Stimulated activated CD4-positive, alpha-beta T cell treated with anti-CD3 and anti-CD28 coated beads, Interleukin-2, amount 100 ng/mL, for 4 hours (primary cell): Measurements from ENCODE around the gene FRMD4A.
"Not testable (repeated sequence)": the region's sequence is repeated elsewhere in the genome, so short reads cannot be mapped to it uniquely, and the experiment has no call there.

Experiments used
- DNase-seq: peaks from one replicate; pipeline ENCODE4 v3.0.0-alpha.2; 2020; ENCODE audit warnings: low read depth

FRMD4A gene

DNA sequence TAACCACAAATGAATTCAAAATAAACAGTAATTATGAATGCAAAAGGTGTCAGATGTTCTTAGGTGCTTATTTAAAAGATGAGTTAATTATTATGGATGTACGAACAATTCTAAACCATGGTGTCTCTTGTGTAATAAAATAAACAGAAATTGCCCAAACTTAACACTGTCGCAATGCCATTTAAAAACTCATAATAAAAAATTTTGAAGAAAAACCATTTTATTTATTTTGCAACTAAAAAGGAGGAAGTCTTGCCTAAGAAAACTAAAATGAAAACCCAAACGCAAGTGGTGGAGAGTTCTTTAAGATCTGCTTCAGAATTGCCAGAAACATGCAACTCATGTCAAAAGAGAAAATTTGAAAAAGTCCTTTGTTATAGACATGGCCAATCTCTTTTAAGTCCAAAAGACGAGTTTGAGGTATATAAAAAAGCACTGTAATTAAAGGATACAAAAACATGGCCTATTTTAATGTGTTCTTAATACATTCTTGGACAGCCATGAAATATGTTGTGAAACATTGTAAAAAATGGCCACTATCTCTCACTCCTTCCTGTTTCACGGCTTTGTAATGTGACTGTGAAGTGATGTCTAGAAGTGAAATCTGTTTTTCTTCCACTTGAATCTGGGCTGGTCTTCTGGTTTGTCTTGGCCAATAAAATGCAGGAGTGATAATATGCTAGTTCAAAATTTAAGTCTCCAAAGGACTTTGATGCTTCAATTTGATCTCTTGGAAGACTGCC is 421.0 kb downstream of the FRMD4A start:
- DNase-seq = no peak

GRCh38 chr10:13908475-13908874 is 422.2 kb downstream of the FRMD4A start:
- DNase-seq = no peak

DNA sequence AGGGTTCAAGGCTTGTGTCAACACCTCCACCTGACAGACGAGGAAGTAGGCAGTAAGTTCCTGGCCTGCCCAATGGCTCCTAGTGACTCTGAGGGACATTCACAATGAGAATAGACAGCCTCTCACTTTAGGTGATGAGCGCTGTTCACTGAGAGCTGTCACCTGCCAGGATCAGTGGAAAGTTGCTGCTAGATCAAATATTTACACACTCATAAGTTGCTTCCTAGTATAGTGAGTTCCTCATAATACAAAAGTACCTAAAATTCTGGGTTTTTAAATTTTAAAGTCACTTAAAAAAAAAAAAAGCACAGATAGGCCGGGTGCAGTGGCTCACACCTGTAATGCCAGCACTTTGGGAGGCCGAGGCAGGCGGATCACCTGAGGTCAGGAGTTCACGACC is 423.2 kb downstream of the FRMD4A start:
- no peak for DNase-seq

DNA sequence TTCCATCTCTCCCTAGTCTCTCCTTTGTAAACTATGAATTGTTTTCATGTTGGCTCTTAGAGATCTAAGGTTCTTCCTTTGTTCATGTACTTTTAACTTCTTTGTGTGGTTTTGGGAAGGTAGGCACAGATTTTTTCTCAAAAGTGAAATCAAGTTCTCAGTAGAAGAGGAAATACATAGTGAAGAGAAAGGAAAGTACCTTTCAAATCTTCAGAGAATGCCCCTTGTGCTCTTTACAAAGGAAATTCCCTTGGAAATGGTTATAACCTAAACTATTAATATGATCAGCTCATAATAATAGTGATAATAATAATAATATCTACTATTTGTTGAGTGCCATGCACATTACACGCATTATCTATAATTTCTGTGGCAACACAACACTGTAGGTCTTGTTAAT is 425.4 kb downstream of the FRMD4A start:
- no peak for DNase-seq

DNA sequence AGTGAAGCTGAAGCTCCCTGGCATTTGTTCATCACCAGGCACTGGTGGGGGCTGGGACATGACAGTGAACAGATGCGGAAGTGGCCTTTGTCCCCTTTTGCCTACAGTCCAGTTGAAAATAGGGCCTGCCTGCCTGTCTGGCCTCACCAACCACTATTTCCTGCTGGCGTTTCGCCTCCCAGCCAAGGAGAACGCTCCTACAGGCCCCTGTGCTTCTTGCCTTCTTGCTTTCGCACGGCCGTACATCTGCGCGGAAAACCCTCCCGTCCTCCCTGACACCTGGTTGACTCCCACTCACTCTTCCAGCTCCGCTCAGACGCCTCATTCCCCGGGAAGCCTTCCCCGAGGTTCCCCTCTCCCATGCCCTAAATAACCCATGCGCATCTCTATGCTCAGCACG is 426.7 kb downstream of the FRMD4A start:
- no peak for DNase-seq

- DNase-seq = no peak
Observed at GRCh38 chr10:13902868-13903587, 427.7 kb downstream of the FRMD4A start.

GRCh38 chr10:13899941-13900340 is 430.8 kb downstream of the FRMD4A start:
- no peak for DNase-seq

GRCh38 chr10:13896146-13896545 is 434.6 kb downstream of the FRMD4A start:
- DNase-seq = not testable (repeated sequence)

- DNase-seq = no peak
Observed at GRCh38 chr10:13894412-13895093, 436.2 kb downstream of the FRMD4A start.

- no peak for DNase-seq
Observed at GRCh38 chr10:13893926-13894325, 436.8 kb downstream of the FRMD4A start.

DNA sequence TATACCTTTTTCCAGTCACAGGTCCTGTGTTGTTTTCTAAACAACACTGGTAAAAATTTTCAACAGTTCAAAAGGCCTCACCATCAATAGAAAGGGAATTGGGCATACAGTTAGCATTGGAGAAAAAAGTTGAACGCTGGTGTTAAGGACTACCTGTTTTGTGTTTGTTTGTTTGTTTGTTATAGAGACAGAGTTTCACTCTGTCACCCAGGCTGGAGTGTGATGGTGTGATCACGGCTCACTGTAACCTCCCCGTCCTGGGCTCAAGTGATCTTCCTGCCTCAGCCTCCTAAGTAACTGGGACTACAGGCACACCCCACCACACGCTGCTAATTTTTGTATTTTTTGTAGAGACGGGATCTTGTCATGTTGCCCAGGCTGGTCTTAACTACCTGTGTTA is 437.9 kb downstream of the FRMD4A start:
- DNase-seq = no peak

- no peak for DNase-seq
Observed at GRCh38 chr10:13892001-13892491, 438.7 kb downstream of the FRMD4A start.

- no peak for DNase-seq
Observed at GRCh38 chr10:13891128-13892000, 439.4 kb downstream of the FRMD4A start.

GRCh38 chr10:13890233-13891127 is 440.2 kb downstream of the FRMD4A start:
- no peak for DNase-seq

GRCh38 chr10:13887761-13888160 is 443.0 kb downstream of the FRMD4A start:
- DNase-seq = no peak

GRCh38 chr10:13885238-13885990 is 445.3 kb downstream of the FRMD4A start:
- no peak for DNase-seq

DNA sequence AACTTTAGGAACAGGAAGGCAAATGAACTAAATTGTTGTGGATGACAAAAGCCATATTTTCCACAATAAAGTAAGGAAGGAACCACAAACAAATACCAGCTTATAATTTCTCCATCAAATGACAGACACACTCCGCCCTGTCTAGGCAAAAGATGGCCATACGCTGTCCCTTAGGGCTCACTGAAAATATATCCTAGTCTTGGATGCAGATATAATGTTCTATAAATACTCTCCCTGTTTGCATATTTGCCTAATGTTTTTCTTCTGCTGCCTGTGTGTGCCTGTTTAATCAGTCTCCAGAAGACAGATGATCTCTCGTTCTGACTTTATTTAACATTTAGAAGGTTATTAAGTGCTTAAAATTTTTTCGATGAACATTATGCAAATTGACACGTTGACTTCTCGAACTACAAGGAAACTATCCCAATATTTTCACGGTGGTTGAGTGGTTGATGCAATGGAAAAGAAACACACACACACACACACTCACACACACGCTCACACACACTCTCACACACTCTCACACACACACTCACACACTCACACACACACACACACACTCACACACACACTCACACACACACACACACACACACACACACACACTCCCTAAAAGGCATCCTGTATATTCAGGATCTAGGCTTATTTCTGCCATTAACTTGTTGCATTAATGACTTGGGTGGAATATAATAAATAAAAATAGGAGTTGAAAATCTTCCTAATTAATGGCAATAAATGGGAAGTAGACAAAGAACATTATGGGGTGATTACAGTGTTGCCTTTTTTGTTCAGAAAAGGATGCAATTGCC is 446.9 kb downstream of the FRMD4A start:
- DNase-seq = no peak

DNA sequence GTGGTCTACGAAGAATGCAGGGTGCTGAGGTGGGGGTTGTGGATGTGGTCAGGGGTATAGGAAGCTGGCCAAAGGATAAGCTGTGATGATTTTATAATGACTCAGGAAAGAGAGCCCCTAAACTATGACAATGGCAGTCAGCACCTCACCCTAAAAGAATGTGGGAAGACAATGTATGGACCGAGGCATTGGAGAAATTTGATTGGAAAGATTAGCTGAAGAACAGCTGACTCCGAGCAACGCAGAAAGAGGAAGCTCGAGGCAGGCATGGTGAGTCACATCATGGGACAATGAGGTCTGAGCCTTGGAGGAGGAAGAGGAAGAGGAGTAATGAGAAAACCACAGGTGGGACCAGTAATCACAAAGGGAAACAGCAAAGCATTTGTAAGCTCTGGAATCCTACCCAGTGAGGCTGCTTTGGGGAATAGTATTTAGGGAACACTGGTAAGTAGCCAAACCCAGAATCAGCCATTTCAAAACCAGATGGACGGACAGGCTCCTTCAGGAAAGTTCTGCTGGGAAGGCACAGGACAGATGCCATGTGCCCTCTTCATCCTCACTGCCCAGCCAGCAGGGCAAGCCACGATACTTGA is 448.5 kb downstream of the FRMD4A start:
- DNase-seq = no peak

DNA sequence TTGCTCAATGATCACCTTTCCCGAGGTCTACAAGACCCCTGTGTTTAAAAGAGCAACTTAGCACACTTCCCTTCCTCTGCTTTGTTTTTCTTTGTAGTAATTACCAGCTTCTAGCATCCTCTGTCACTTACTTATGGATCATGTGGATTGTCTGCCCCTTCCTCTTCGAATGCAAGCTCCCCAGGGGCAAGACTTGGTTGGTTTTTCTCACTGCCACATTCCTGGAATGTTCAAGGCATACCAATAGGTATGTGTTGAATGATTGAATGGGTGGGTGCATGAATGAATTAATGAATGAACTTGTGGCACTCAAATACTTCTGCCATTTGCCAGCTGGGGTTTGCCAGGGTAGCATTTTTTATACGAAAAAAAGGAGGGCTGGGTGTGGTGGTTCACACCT is 450.0 kb downstream of the FRMD4A start:
- no peak for DNase-seq
